IMR-90 (cell line): ENCODE results near the gene ZNF77. TPM values are rescaled to one million over a fixed set of nuclear protein-coding genes. Genes with fewer than 3 reads are reported as not detected.

Experiments
- ATAC-seq: fragments of 200-7000 bp; cut with Tn5 transposase; 2 replicates; pipeline ENCODE4 v1.9.1; 2020; ENCODE audit warnings: low read depth, mild to moderate bottlenecking, moderate library complexity
- BruUV-seq: library from RNA; stranded (reverse); fragments of 400-500 nt; replicated peaks from 2 replicates; lab custom pipeline; 2021; lab: Mats Ljungman, UMichigan
- CTCF ChIA-PET: fragments of 300-600 bp; formaldehyde crosslinking; extraction: SDS; loops from one replicate; lab custom pipeline; 2021; ENCODE audit warnings: antibody characterized with exemption; lab: Yijun Ruan, JAX
- POLR2A ChIA-PET: fragments of 300-600 bp; sonication (Branson Sonifier 250); formaldehyde crosslinking; loops from one replicate; lab custom pipeline; 2022; ENCODE audit warnings: antibody characterized with exemption; ENCODE audit not compliant: unreplicated experiment; lab: Charles Lee
- DNase-seq: peaks from one replicate; pipeline ENCODE4 v3.0.0; 2013
- H2AFZ ChIP-seq: replicated peaks from 2 replicates; pipeline ENCODE3; 2013; ENCODE audit warnings: low read length, mild to moderate bottlenecking; ENCODE audit not compliant: poor library complexity
- H2AK5ac ChIP-seq: 2 replicates; pipeline ENCODE4 v1.6.1; 2013; ENCODE audit warnings: low read depth, low read length, inconsistent platforms
- H2AK9ac ChIP-seq: replicated peaks from 2 replicates; pipeline ENCODE3; 2013; ENCODE audit warnings: mild to moderate bottlenecking, low read depth, low read length, moderate library complexity; ENCODE audit not compliant: poor library complexity
- H2BK120ac ChIP-seq: 2 replicates; pipeline ENCODE4 v1.6.1; 2013; ENCODE audit warnings: low read depth, low read length, inconsistent platforms
- H2BK15ac ChIP-seq: 3 replicates; pipeline ENCODE4 v1.6.1; 2013; ENCODE audit warnings: low read depth, low read length, inconsistent platforms
- H2BK20ac ChIP-seq: 2 replicates; pipeline ENCODE4 v1.6.1; 2013; ENCODE audit warnings: low read depth, mild to moderate bottlenecking, inconsistent platforms, low read length, moderate library complexity
- H2BK5ac ChIP-seq: 2 replicates; pipeline ENCODE4 v1.6.1; 2013; ENCODE audit warnings: mild to moderate bottlenecking, low read depth, low read length, inconsistent platforms; ENCODE audit not compliant: poor library complexity, severe bottlenecking
- H3K14ac ChIP-seq: replicated peaks from 2 replicates; pipeline ENCODE4 v1.6.1; 2013; ENCODE audit warnings: low read depth, low read length, inconsistent platforms
- H3K18ac ChIP-seq: 2 replicates; pipeline ENCODE4 v1.6.1; 2013; ENCODE audit warnings: low read depth, low read length, control low read depth
- H3K23ac ChIP-seq: 2 replicates; pipeline ENCODE4 v1.6.1; 2013; ENCODE audit warnings: low read depth, low read length, inconsistent platforms
- H3K27ac ChIP-seq: 2 replicates; pipeline ENCODE4 v1.5.1; 2013; ENCODE audit warnings: mild to moderate bottlenecking, control low read depth, low read length; ENCODE audit not compliant: insufficient read depth
- H3K27me3 ChIP-seq: 2 replicates; pipeline ENCODE4 v1.6.1; 2013; ENCODE audit warnings: low read length; ENCODE audit not compliant: control insufficient read depth, insufficient read depth
- H3K36me3 ChIP-seq: 2 replicates; pipeline ENCODE4 v1.6.1; 2013; ENCODE audit warnings: low read length, mixed read lengths; ENCODE audit not compliant: control insufficient read depth, insufficient read depth
- H3K4ac ChIP-seq: 2 replicates; pipeline ENCODE4 v1.6.1; 2013; ENCODE audit warnings: low read depth, low read length, inconsistent platforms
- H3K4me1 ChIP-seq: 2 replicates; pipeline ENCODE4 v1.6.1; 2013; ENCODE audit warnings: low read length, mixed read lengths; ENCODE audit not compliant: control insufficient read depth, insufficient read depth
- H3K4me2 ChIP-seq: 2 replicates; pipeline ENCODE4 v1.6.1; 2013; ENCODE audit warnings: low read depth, mild to moderate bottlenecking, control low read depth, low read length, moderate library complexity
- H3K4me3 ChIP-seq: 2 replicates; pipeline ENCODE4 v1.5.1; 2013; ENCODE audit warnings: low read depth, mild to moderate bottlenecking, control low read depth, low read length, moderate library complexity; ENCODE audit not compliant: insufficient read depth
- H3K56ac ChIP-seq: 2 replicates; pipeline ENCODE4 v1.6.1; 2013; ENCODE audit warnings: low read length, inconsistent platforms; ENCODE audit not compliant: insufficient read depth; ENCODE audit errors: extremely low read depth
- H3K79me1 ChIP-seq, 2 experiments: 2 replicates each; pipeline ENCODE4 v1.6.1; 2013; ENCODE audit warnings: low read length in 2 of 2, inconsistent platforms in 1 of 2, low read depth in 1 of 2
- H3K9ac ChIP-seq: 2 replicates; pipeline ENCODE4 v1.6.1; 2013; ENCODE audit warnings: low read depth, low read length, control low read depth
- H3K9me1 ChIP-seq: 2 replicates; pipeline ENCODE4 v1.6.1; 2013; ENCODE audit warnings: low read length, inconsistent platforms; ENCODE audit not compliant: insufficient read depth
- H3K9me3 ChIP-seq: 2 replicates; pipeline ENCODE4 v1.6.1; 2013; ENCODE audit warnings: low read length; ENCODE audit not compliant: control insufficient read depth, insufficient read depth
- H4K20me1 ChIP-seq: 2 replicates; pipeline ENCODE4 v1.6.1; 2013; ENCODE audit warnings: low read length, inconsistent platforms; ENCODE audit not compliant: insufficient read depth
- H4K5ac ChIP-seq: 2 replicates; pipeline ENCODE4 v1.6.1; 2013; ENCODE audit warnings: mild to moderate bottlenecking, low read depth, low read length, control low read depth
- H4K8ac ChIP-seq, 2 experiments: 2 replicates each; pipeline ENCODE4 v1.6.1; 2013; ENCODE audit warnings: low read depth in 2 of 2, low read length in 2 of 2, control low read depth in 1 of 2, inconsistent platforms in 1 of 2
- H4K91ac ChIP-seq: 2 replicates; pipeline ENCODE4 v1.6.1; 2013; ENCODE audit warnings: low read depth, low read length, inconsistent platforms; ENCODE audit not compliant: insufficient read depth
- BHLHE40 ChIP-seq: fragments of 150-350 bp; IDR thresholded peaks from 2 replicates; pipeline ENCODE4 v1.6.1; 2016; ENCODE audit warnings: mild to moderate bottlenecking, low read depth, low read length
- CEBPB ChIP-seq: IDR thresholded peaks from 2 replicates; pipeline ENCODE4 v1.6.1; 2012; ENCODE audit warnings: low read depth, low read length, improper control_type of control experiment
- CHD1 ChIP-seq: IDR thresholded peaks from 2 replicates; pipeline ENCODE4 v1.6.1; 2012; ENCODE audit warnings: low read depth, low read length, improper control_type of control experiment
- CTCF ChIP-seq: conservative IDR thresholded peaks from 2 replicates; pipeline ENCODE4 v1.5.1; 2012; ENCODE audit warnings: mild to moderate bottlenecking, low read depth, low read length, improper control_type of control experiment
- ELK1 ChIP-seq: fragments of 150-350 bp; IDR thresholded peaks from 2 replicates; pipeline ENCODE4 v1.6.1; 2016; ENCODE audit warnings: low read depth, mild to moderate bottlenecking, low read length, moderate library complexity, borderline replicate concordance
- FOS ChIP-seq: fragments of 150-350 bp; IDR thresholded peaks from 2 replicates; pipeline ENCODE4 v1.6.1; 2016; ENCODE audit warnings: low read depth, low read length
- MAFK ChIP-seq: IDR thresholded peaks from 2 replicates; pipeline ENCODE4 v1.6.1; 2012; ENCODE audit warnings: low read depth, low read length, improper control_type of control experiment
- MAZ ChIP-seq: IDR thresholded peaks from 2 replicates; pipeline ENCODE4 v1.6.1; 2012; ENCODE audit warnings: low read depth, mild to moderate bottlenecking, low read length, improper control_type of control experiment, moderate library complexity, borderline replicate concordance
- MXI1 ChIP-seq: IDR thresholded peaks from 2 replicates; pipeline ENCODE4 v1.6.1; 2012; ENCODE audit warnings: low read depth, mild to moderate bottlenecking, low read length, moderate library complexity, borderline replicate concordance
- NFE2L2 ChIP-seq: fragments of 150-350 bp; IDR thresholded peaks from 2 replicates; pipeline ENCODE4 v1.6.1; 2016; ENCODE audit warnings: low read depth, mild to moderate bottlenecking, low read length
- POLR2A ChIP-seq: IDR thresholded peaks from 2 replicates; pipeline ENCODE4 v1.6.1; 2012; ENCODE audit warnings: mild to moderate bottlenecking, low read depth, low read length
- RAD21 ChIP-seq: IDR thresholded peaks from 2 replicates; pipeline ENCODE4 v1.6.1; 2012; ENCODE audit warnings: low read length, improper control_type of control experiment
- RCOR1 ChIP-seq: IDR thresholded peaks from 2 replicates; pipeline ENCODE4 v1.6.1; 2012; ENCODE audit warnings: mild to moderate bottlenecking, low read length, improper control_type of control experiment; ENCODE audit not compliant: insufficient replicate concordance
- RFX5 ChIP-seq: IDR thresholded peaks from 2 replicates; pipeline ENCODE4 v1.8.0; 2012; ENCODE audit warnings: low read depth, mild to moderate bottlenecking, low read length, moderate library complexity
- SMC3 ChIP-seq: fragments of 150-350 bp; IDR thresholded peaks from 2 replicates; pipeline ENCODE4 v1.6.1; 2016; ENCODE audit warnings: low read depth, mild to moderate bottlenecking, antibody characterized with exemption, low read length, moderate library complexity
- USF2 ChIP-seq: fragments of 150-350 bp; IDR thresholded peaks from 2 replicates; pipeline ENCODE4 v1.6.1; 2017; ENCODE audit warnings: mild to moderate bottlenecking, antibody characterized with exemption, low read length, low read depth
- WGBS, 2 experiments: methylation state at CpG; one replicate each; pipeline versions ENCODE4 v1.1.5 to v1.1.7; 2013; ENCODE audit warnings: missing lambda C conversion rate in 2 of 2; ENCODE audit not compliant: insufficient read length in 1 of 2; ENCODE audit errors: extremely low coverage in 2 of 2; 5-methylcytosine and 5-hydroxymethylcytosine counted together
- dilution Hi-C: fragments of 300-500 bp; cut with HindIII; formaldehyde crosslinking; loops from one replicate; pipeline ENCODE4 v1.14.3; 2018; ENCODE audit warnings: low sequenced_read_pairs; ENCODE audit not compliant: unreplicated experiment
- in situ Hi-C: fragments of 300-500 bp; cut with MboI; formaldehyde crosslinking; loops from 3 replicates; pipeline ENCODE4 v1.14.3; 2019; ENCODE audit warnings: low sequenced_read_pairs, inconsistent platforms, mixed read lengths
- intact Hi-C: fragments of 100-400 bp; cut with micrococcal nuclease; formaldehyde crosslinking; loops from 2 replicates; pipeline ENCODE4 v1.10.0; 2022
- polyA plus RNA-seq, 3 experiments: library from polyadenylated mRNA; depleted of rRNA; stranded (reverse); fragments of >200 nt; gene quantifications; 2 replicates each; pipeline ENCODE4 v1.2.3, GENCODE V29; 2012; ENCODE audit warnings: low replicate concordance in 1 of 3
- total RNA-seq: library from RNA; depleted of rRNA; stranded (reverse); fragments of >200 nt; gene quantifications from 2 replicates; pipeline ENCODE4 v1.2.3, GENCODE V29; 2012

ZNF77 gene
- total and polyA plus RNA-seq, 2 of the 4 experiments (the other 2 are of a cell fraction) = 3.6 to 6.5 TPM

- Histone ChIP-seq H4K20me1 (no peaks in the 10 kb centered on the region), H3K56ac (no peak overlapping the region), H3K79me1 (no peaks in the 10 kb centered on the region), H3K18ac (no peak overlapping the region), H3K23ac (no peak overlapping the region), H2BK120ac (no peak overlapping the region), H4K91ac (no peak overlapping the region), H2BK15ac (no peak overlapping the region), H3K36me3 (no peaks in the 10 kb centered on the region), H3K4me2 (no peak overlapping the region), H2BK20ac (no peak overlapping the region), H3K4me1 (peaks cover 4% of the 10 kb centered on the region; the same call in 1 of the 2 replicates), H2AK9ac (no peak overlapping the region), H4K8ac (no peak overlapping the region), H3K4ac (no peak overlapping the region), H4K5ac (no peak overlapping the region), H2AK5ac (no peak overlapping the region), H2BK5ac (no peak overlapping the region), H3K14ac (no peak overlapping the region), H3K27ac (no peak overlapping the region), H3K4me3 (no peak overlapping the region), H3K9me3 (no peaks in the 10 kb centered on the region), H2AFZ (no peak overlapping the region), H3K27me3 (no peaks in the 10 kb centered on the region; the same call in 1 of the 2 replicates), H3K9me1 (no peaks in the 10 kb centered on the region), H3K9ac (no peak overlapping the region)
- ChIA-PET POLR2A (no interaction called here), CTCF (no interaction called here)
- TF ChIP-seq POLR2A = no peak
- no peak for TF ChIP-seq BHLHE40
- TF ChIP-seq CHD1 = no peak
- TF ChIP-seq NFE2L2 = no peak
- no peak for TF ChIP-seq FOS
- no peak for TF ChIP-seq CTCF
- TF ChIP-seq MXI1 = no peak
- TF ChIP-seq CEBPB = no peak
- no peak for TF ChIP-seq USF2
- no peak for TF ChIP-seq ELK1
- TF ChIP-seq SMC3 = no peak
- TF ChIP-seq RFX5 = no peak
- no peak for TF ChIP-seq RAD21
- TF ChIP-seq RCOR1 = no peak
- no peak for TF ChIP-seq MAZ
- no peak for TF ChIP-seq MAFK
- BruUV-seq = no TSS peak
- intact Hi-C loops = no loop called here
- no peak for DNase-seq
- WGBS, 2 experiments = 43% methylated on average over 3 of the region's 5 CpGs; no CpG with 5 or more reads in 1 of the 2 experiments
- in situ Hi-C loops = loop anchor here (25.0 kb wide), 1 partner anchor 518 kb away; the partner anchor contains the start of genes SMIM24 and SMIM44
- dilution Hi-C loops = no loop called here
- no peak for ATAC-seq
These were observed 24.3 kb upstream of the ZNF77 start for GRCh38 chr19:2969104-2969504.
